Transverse colon (tissue), 4 donors: ENCODE data around the gene OLFML1. TPM values are rescaled to one million over a fixed set of nuclear protein-coding genes. Genes with fewer than 3 reads are reported as not detected.

Source experiments
- DNase-seq: peaks from one replicate; pipeline ENCODE4 v3.0.0-alpha.2; 2019
- H3K27ac ChIP-seq, 4 donors: fragments of 200-600 bp; sonication (generic); 2 replicates each; pipeline ENCODE4 v1.5.1; 2016 to 2018; ENCODE audit warnings: inconsistent platforms in 4 of 4
- H3K27me3 ChIP-seq: fragments of 200-600 bp; sonication (generic); 2 replicates; pipeline ENCODE4 v1.5.1; 2017; ENCODE audit warnings: inconsistent platforms
- H3K36me3 ChIP-seq, 4 donors: fragments of 200-600 bp; sonication (generic); 2 replicates each; pipeline ENCODE4 v1.5.1; 2017 to 2019; ENCODE audit warnings: inconsistent platforms in 4 of 4
- H3K4me1 ChIP-seq, 4 donors: fragments of 200-600 bp; sonication (generic); 2 replicates each; pipeline ENCODE4 v1.5.1; 2017 to 2020; ENCODE audit warnings: inconsistent platforms in 4 of 4
- H3K4me3 ChIP-seq, 4 donors: fragments of 200-600 bp; sonication (generic); 1 replicate in 1 of 4; 2 replicates in 3 of 4; pipeline versions ENCODE4 v1.5.1 to v1.6.1; 2017 to 2019; ENCODE audit warnings: inconsistent platforms in 4 of 4
- H3K9me3 ChIP-seq, 2 donors: fragments of 200-600 bp; sonication (generic); 2 replicates each; pipeline ENCODE4 v1.5.1; 2017 to 2019; ENCODE audit warnings: inconsistent platforms in 2 of 2
- EP300 ChIP-seq: sonication (generic); formaldehyde crosslinking; IDR thresholded peaks from one replicate; pipeline ENCODE4 v1.6.1; 2017; ENCODE audit warnings: antibody characterized with exemption, low read depth
- POLR2A ChIP-seq: fragments of 450-650 bp; IDR thresholded peaks from one replicate; pipeline ENCODE4 v1.6.1; 2016; ENCODE audit warnings: antibody characterized with exemption, mild to moderate bottlenecking, moderate library complexity
- POLR2AphosphoS5 ChIP-seq, 3 donors: sonication (generic); formaldehyde crosslinking; IDR thresholded peaks; one replicate each; pipeline ENCODE4 v1.6.1; 2016; ENCODE audit warnings: antibody characterized with exemption in 3 of 3
- WGBS, 2 donors: methylation state at CpG; one replicate each; pipeline ENCODE4 v1.1.5; 2018; ENCODE audit warnings: low coverage in 1 of 2; 5-methylcytosine and 5-hydroxymethylcytosine counted together
- in situ Hi-C, 4 donors: fragments of 200-750 bp; cut with MboI; loops; one replicate each; pipeline versions ENCODE4 v1.15.0 to v1.15.1; 2017; ENCODE audit warnings: low sequenced_read_pairs in 3 of 4, low pct_ligation_motif_present in 1 of 4, low pct_unique_long_range_greater_than_20kb in 1 of 4
- intact Hi-C: fragments of 100-400 bp; cut with DNase I; formaldehyde crosslinking; loops from one replicate; pipeline ENCODE4 v1.15.1; 2023; ENCODE audit warnings: low total_unique reads
- total RNA-seq, 4 donors: library from RNA; depleted of rRNA; stranded (reverse); fragments of >200 nt; gene quantifications; one replicate each; pipeline ENCODE4 v1.1.0, GENCODE V29; 2016
- TF ChIP-seq, protein P1 (sequence below), 5 experiments: fragments of 200-600 bp in 3 of 5; fragments of 450-650 bp in 2 of 5; sonication (generic) in 3 of 5; IDR thresholded peaks; 1 replicate in 2 of 5; 2 replicates in 3 of 5; pipeline ENCODE4 v1.5.1; 2016 to 2017; ENCODE audit warnings: antibody characterized with exemption in 5 of 5, inconsistent platforms in 3 of 5, mild to moderate bottlenecking in 2 of 5, moderate library complexity in 1 of 5

The OLFML1 gene
- total RNA-seq, 4 donors from 2014 or later = 0.20 to 4.8 (median 2.6) TPM; not detected in 1

DNA sequence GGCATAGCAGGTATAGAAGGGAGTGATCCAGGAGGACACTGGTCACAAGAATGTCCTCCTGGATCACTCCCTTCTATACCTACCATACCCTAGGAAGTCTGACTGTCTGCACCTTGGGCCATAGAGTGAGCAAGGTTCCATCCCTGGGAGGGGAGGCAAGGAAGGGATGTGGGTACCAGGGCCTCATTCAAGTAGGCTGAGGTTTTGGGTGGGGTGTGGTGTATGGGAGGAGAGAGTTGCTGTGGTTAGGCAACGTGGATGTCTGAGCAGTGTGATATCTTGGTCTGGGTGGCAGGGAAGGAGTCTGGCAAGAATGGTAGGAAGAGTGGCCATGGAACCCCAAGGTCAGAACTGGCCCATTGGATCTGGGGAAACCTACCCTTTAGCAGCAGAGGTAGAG, 41.7 kb downstream of the OLFML1 start:
- TF ChIP-seq EP300 (no peak), POLR2AphosphoS5 (IDR thresholded peaks at IDR 0.05) (no peak), POLR2A (no peak)
- TF ChIP-seq, protein P1, sequence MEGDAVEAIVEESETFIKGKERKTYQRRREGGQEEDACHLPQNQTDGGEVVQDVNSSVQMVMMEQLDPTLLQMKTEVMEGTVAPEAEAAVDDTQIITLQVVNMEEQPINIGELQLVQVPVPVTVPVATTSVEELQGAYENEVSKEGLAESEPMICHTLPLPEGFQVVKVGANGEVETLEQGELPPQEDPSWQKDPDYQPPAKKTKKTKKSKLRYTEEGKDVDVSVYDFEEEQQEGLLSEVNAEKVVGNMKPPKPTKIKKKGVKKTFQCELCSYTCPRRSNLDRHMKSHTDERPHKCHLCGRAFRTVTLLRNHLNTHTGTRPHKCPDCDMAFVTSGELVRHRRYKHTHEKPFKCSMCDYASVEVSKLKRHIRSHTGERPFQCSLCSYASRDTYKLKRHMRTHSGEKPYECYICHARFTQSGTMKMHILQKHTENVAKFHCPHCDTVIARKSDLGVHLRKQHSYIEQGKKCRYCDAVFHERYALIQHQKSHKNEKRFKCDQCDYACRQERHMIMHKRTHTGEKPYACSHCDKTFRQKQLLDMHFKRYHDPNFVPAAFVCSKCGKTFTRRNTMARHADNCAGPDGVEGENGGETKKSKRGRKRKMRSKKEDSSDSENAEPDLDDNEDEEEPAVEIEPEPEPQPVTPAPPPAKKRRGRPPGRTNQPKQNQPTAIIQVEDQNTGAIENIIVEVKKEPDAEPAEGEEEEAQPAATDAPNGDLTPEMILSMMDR (IDR thresholded peaks at IDR 0.05) = no peak
- H3K36me3 ChIP-seq = no peaks in the 10 kb centered on the region
- no peak overlapping the region for H3K4me3 ChIP-seq
- H3K27me3 ChIP-seq = no peaks in the 10 kb centered on the region
- in situ Hi-C loops = no loop called here
- WGBS, 2 donors = 57% methylated on average over 1 of the region's 1 CpG
- no peak for DNase-seq
- H3K27ac ChIP-seq = no peak overlapping the region
- H3K9me3 ChIP-seq = no peaks in the 10 kb centered on the region
- intact Hi-C loops = no loop called here
- H3K4me1 ChIP-seq = peaks cover 0 to 10% (median 0%) of the 10 kb centered on the region in 4 donors

DNA sequence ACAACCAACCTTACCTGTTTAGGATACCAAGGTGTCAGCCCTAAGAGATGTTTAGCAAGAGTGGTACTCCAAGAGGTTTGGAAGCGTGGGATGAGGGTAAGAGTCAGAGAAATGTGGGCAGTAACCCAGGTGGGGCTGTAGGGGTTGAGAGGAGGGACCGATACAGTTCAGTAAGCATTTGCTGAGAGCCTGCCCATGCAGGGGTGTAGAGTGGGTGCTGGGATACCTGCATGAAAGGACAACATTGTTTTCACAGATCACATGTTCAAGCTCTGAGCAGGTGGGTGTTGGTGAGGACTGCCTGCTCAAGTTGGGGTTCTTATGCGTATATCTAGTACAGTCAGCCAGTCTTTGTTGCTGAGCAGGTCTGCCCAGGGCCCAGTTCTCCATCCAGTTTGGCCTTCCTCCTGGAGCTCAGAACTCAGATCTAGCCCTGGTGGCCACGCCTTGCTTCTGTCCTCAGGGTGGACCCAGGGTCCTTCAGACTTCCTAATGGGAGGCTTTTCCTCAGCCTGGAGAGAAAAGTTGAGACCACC, 43.3 kb downstream of the OLFML1 start:
- DNase-seq = no peak
- in situ Hi-C loops (no loop called here), intact Hi-C loops (no loop called here)
- TF ChIP-seq POLR2A (no peak), POLR2AphosphoS5 (IDR thresholded peaks at IDR 0.05) (no peak), EP300 (no peak)
- TF ChIP-seq, protein P1 (IDR thresholded peaks at IDR 0.05) = no peak
- Histone ChIP-seq H3K4me1 (peaks cover 0 to 9% (median 0%) of the 10 kb centered on the region in 4 donors), H3K4me3 (no peak overlapping the region), H3K27me3 (no peaks in the 10 kb centered on the region), H3K9me3 (no peaks in the 10 kb centered on the region), H3K36me3 (no peaks in the 10 kb centered on the region), H3K27ac (no peak overlapping the region)
- WGBS, 2 donors = 85 to 87% methylated on average over 3 to 4 of the region's 4 CpGs

DNA sequence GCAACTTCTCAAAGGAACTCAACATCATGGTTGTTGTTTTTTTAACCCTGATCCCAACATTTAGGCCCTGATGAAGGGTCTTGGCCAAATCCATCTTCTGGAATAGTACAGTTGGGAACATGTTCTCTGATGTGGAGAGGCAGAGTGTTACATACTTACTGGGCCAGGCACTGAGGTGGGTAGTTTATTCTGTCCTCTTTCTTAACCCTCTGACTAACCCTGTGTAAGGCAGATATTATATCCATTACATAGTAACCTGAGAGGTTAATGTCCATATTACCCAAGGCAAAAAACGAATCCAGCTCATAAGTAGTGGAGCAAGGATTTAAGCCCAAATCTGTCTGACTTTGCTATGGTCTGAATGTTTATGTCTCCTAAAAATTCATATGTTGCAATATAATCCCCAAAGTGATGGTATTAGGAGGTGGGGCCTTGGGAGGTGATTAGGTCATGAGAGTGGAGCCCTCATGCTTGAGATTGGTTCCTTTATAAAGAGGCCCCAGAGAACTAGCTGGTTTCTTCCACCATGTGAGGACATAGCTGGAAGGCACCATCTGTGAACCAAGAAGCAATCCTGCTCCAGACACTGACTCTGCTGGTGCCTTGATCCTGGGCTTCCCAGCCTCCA, 44.8 kb downstream of the OLFML1 start:
- no peaks in the 10 kb centered on the region for H3K4me1 ChIP-seq
- no peaks in the 10 kb centered on the region for H3K9me3 ChIP-seq
- in situ Hi-C loops (no loop called here), intact Hi-C loops (no loop called here)
- no peak overlapping the region for H3K27ac ChIP-seq
- WGBS, 2 donors = 88 to 93% methylated on average over 1 of the region's 1 CpG
- TF ChIP-seq POLR2AphosphoS5 (IDR thresholded peaks at IDR 0.05) (no peak), EP300 (no peak), POLR2A (no peak)
- TF ChIP-seq, protein P1 (IDR thresholded peaks at IDR 0.05) = no peak
- no peak for DNase-seq
- no peaks in the 10 kb centered on the region for H3K27me3 ChIP-seq
- H3K4me3 ChIP-seq = no peak overlapping the region
- no peaks in the 10 kb centered on the region for H3K36me3 ChIP-seq

DNA sequence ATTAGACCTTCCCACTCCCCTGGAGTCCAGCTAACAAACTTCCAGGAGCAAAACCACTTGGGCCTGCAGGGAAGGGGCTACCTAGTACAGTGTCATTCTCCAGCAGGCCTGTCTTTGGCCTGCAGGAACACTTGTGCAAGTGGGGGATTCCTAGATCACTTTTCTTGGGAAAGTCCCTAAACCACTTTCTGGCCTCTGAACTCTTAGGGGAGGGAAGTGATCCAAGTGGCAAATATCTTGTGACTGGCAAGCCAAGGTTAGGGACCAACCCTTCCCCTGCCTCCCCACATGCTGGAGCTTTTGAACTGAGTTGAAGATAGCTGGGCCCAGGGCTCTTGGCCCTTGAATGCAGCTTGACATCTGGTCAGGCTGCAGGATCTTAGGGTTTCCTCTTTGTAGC, 45.7 kb downstream of the OLFML1 start:
- no peaks in the 10 kb centered on the region for H3K9me3 ChIP-seq
- in situ Hi-C loops (no loop called here), intact Hi-C loops (no loop called here)
- no peak for DNase-seq
- no peak overlapping the region for H3K4me3 ChIP-seq
- no peak overlapping the region for H3K27ac ChIP-seq
- no peaks in the 10 kb centered on the region for H3K36me3 ChIP-seq
- H3K4me1 ChIP-seq = peaks cover 0 to 3% (median 0%) of the 10 kb centered on the region in 4 donors
- TF ChIP-seq POLR2AphosphoS5 (IDR thresholded peaks at IDR 0.05) (no peak), EP300 (no peak)
- H3K27me3 ChIP-seq = no peaks in the 10 kb centered on the region
